Measurements from ENCODE around the gene LTBP4. TPM values are rescaled to one million over a fixed set of nuclear protein-coding genes. Genes with fewer than 3 reads are reported as not detected.
A peak's percentile ranks its signal among the peaks of the same experiment; 100 is the strongest.

LTBP4 gene
- total RNA-seq, 1 donor = 16.6 TPM

GRCh38 chr19:40586611-40587010 lies 14.6 kb upstream of the LTBP4 start:
- Histone ChIP-seq H3K4me3 (ENCODE audit: insufficient read depth, low read length) (no peak overlapping the region), H3K27me3 (ENCODE audit: insufficient read depth, low read length) (no peaks in the 10 kb centered on the region), H3K36me3 (ENCODE audit: insufficient read depth, low read length) (peaks cover 24% of the 10 kb centered on the region), H4K20me1 (ENCODE audit: insufficient read depth, low read length) (no peaks in the 10 kb centered on the region), H3K4me2 (ENCODE audit: insufficient read depth, low read length) (no peak overlapping the region), H3K9me3 (ENCODE audit: low read depth, low read length) (no peaks in the 10 kb centered on the region), H3K27ac (ENCODE audit: low read depth, low read length) (no peak overlapping the region), H2AFZ (ENCODE audit: low read length) (no peak overlapping the region), H3K4me1 (ENCODE audit: insufficient read depth, low read length) (peaks cover 13% of the 10 kb centered on the region), H3K79me2 (ENCODE audit: insufficient read depth, low read length) (no peaks in the 10 kb centered on the region)
- no peak for TF ChIP-seq CTCF (IDR thresholded peaks at IDR 0.05; ENCODE audit: extremely low read depth, low read depth, low read length)
- peak; percentile 44 for DNase-seq (ENCODE audit: insufficient read length, low spot score, missing footprints)

DNA sequence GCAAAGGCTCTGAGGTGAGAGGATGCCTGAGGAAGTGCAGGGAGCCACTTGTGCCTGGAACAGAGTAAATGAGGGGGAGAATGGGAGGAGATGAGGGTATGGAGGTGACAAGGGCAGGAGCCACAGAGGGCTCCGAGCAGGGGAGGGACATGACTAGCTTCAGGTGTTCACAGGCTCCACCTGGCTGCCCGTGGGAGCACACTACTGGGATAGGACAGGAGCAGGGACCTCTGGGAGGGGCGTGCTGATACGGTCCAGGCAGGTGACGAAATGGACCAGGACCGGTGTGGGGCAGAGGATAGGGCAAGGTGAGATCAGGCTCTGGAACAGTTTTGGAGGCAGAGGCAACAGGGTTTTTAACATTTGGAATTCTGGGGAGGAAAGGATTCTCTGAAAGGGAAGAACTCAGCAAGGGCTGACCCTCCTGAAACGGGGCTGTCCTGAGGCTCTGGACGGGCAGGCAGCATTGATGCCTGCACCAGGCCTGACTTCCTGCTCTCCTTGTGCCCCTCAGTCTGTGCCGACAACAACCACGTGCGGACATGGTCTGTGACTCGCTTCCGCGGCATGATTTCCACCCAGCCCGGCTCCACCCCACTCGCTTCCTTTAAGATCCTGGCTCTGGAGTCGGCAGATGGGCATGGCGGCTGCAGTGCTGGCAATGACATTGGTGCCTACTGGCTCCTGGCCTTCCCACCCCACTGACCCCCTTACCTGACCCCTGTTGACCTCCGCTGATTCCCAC lies 12.9 kb upstream of the LTBP4 start:
- no peak overlapping the region for H2AFZ ChIP-seq (ENCODE audit: low read length)
- no peak overlapping the region for H3K4me3 ChIP-seq (ENCODE audit: insufficient read depth, low read length)
- H3K4me2 ChIP-seq (ENCODE audit: insufficient read depth, low read length) = no peak overlapping the region
- DNase-seq (ENCODE audit: insufficient read length, low spot score, missing footprints) = peak; percentile 96
- no peaks in the 10 kb centered on the region for H3K79me2 ChIP-seq (ENCODE audit: insufficient read depth, low read length)
- H3K27me3 ChIP-seq (ENCODE audit: insufficient read depth, low read length) = no peaks in the 10 kb centered on the region
- no peaks in the 10 kb centered on the region for H4K20me1 ChIP-seq (ENCODE audit: insufficient read depth, low read length)
- TF ChIP-seq CTCF (IDR thresholded peaks at IDR 0.05; ENCODE audit: extremely low read depth, low read depth, low read length) = no peak
- peaks cover 14% of the 10 kb centered on the region for H3K36me3 ChIP-seq (ENCODE audit: insufficient read depth, low read length)
- H3K4me1 ChIP-seq (ENCODE audit: insufficient read depth, low read length) = peaks cover 13% of the 10 kb centered on the region
- no peaks in the 10 kb centered on the region for H3K9me3 ChIP-seq (ENCODE audit: low read depth, low read length)
- H3K27ac ChIP-seq (ENCODE audit: low read depth, low read length) = peak overlapping the region; percentile 5

DNA sequence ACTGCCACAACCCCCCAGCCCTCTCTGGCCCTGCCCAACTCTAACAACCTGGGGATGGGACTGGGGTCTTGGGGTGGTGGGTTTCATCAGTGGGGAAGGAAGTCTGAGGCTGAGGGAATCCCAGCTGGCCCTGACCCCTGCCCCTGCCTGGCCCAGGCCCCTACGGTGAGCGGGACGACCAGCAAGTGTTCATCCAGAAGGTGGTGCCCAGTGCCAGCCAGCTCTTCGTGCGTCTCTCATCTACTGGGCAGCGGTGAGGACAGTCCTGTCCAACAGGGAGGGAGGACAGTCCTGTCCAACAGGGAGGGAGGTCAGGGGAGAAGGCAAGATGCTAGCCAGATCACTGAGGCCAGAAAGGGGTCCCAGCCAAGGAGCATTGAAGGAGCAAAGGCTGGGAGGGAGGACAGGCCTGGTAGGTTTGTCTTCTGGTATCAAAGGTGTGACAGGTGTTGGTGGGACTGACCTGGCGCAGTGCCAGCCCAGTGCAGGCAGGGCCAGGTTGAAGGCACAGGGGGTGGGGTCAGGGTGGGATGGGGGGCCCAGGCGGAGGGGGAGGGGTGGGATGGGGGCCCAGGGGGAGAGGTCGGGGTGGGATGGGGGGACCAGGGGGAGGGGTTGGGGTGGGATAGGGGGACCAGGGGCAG lies 12.1 kb upstream of the LTBP4 start:
- no peaks in the 10 kb centered on the region for H3K79me2 ChIP-seq (ENCODE audit: insufficient read depth, low read length)
- no peaks in the 10 kb centered on the region for H3K9me3 ChIP-seq (ENCODE audit: low read depth, low read length)
- H3K36me3 ChIP-seq (ENCODE audit: insufficient read depth, low read length) = peaks cover 14% of the 10 kb centered on the region
- peaks cover 13% of the 10 kb centered on the region for H3K4me1 ChIP-seq (ENCODE audit: insufficient read depth, low read length)
- no peaks in the 10 kb centered on the region for H4K20me1 ChIP-seq (ENCODE audit: insufficient read depth, low read length)
- TF ChIP-seq CTCF (IDR thresholded peaks at IDR 0.05; ENCODE audit: extremely low read depth, low read depth, low read length) = no peak
- H2AFZ ChIP-seq (ENCODE audit: low read length) = no peak overlapping the region
- H3K4me2 ChIP-seq (ENCODE audit: insufficient read depth, low read length) = no peak overlapping the region
- DNase-seq (ENCODE audit: insufficient read length, low spot score, missing footprints) = peak; percentile 49
- H3K27ac ChIP-seq (ENCODE audit: low read depth, low read length) = no peak overlapping the region
- no peak overlapping the region for H3K4me3 ChIP-seq (ENCODE audit: insufficient read depth, low read length)
- no peaks in the 10 kb centered on the region for H3K27me3 ChIP-seq (ENCODE audit: insufficient read depth, low read length)

Data from osteoblast (primary cell).